HEK293 (cell line): ENCODE data around the gene ARMC2.

ENCODE experiments used
- KLF10 ChIP-seq: fragments of 450-650 bp; IDR thresholded peaks from 2 replicates; pipeline ENCODE4 v1.5.1; 2018; ENCODE audit warnings: missing biosample characterization, mild to moderate bottlenecking, missing genetic modification characterization
- MYNN ChIP-seq: fragments of 450-650 bp; formaldehyde crosslinking; IDR thresholded peaks from 2 replicates; pipeline ENCODE4 v1.5.1; 2016; ENCODE audit warnings: missing biosample characterization, missing genetic modification characterization, borderline replicate concordance
- OSR2 ChIP-seq: fragments of 450-650 bp; formaldehyde crosslinking; IDR thresholded peaks from 2 replicates; pipeline ENCODE4 v1.5.1; 2016; ENCODE audit warnings: missing biosample characterization, missing genetic modification characterization
- OVOL3 ChIP-seq: fragments of 450-650 bp; formaldehyde crosslinking; IDR thresholded peaks from 2 replicates; pipeline ENCODE4 v1.5.1; 2016; ENCODE audit warnings: missing biosample characterization, missing genetic modification characterization
- PRDM4 ChIP-seq: fragments of 450-650 bp; formaldehyde crosslinking; IDR thresholded peaks from 2 replicates; pipeline ENCODE4 v1.5.1; 2017; ENCODE audit warnings: missing biosample characterization, missing genetic modification characterization
- SP7 ChIP-seq: fragments of 450-650 bp; formaldehyde crosslinking; IDR thresholded peaks from 2 replicates; pipeline ENCODE4 v1.5.1; 2016; ENCODE audit warnings: missing biosample characterization, missing genetic modification characterization
- YY2 ChIP-seq: fragments of 450-650 bp; formaldehyde crosslinking; IDR thresholded peaks from 2 replicates; pipeline ENCODE4 v1.5.1; 2016; ENCODE audit warnings: missing biosample characterization, missing genetic modification characterization
- ZBTB1 ChIP-seq: fragments of 450-650 bp; formaldehyde crosslinking; IDR thresholded peaks from 2 replicates; pipeline ENCODE4 v1.5.1; 2016; ENCODE audit warnings: missing biosample characterization, missing genetic modification characterization
- ZBTB17 ChIP-seq: fragments of 450-650 bp; formaldehyde crosslinking; IDR thresholded peaks from 2 replicates; pipeline ENCODE4 v1.5.1; 2016; ENCODE audit warnings: missing biosample characterization, missing genetic modification characterization
- ZBTB21 ChIP-seq: fragments of 450-650 bp; formaldehyde crosslinking; IDR thresholded peaks from 2 replicates; pipeline ENCODE4 v1.5.1; 2017; ENCODE audit warnings: missing biosample characterization, missing genetic modification characterization
- ZFP3 ChIP-seq: fragments of 450-650 bp; formaldehyde crosslinking; IDR thresholded peaks from 2 replicates; pipeline ENCODE4 v1.5.1; 2016; ENCODE audit warnings: low read depth, missing biosample characterization, missing genetic modification characterization
- ZNF24 ChIP-seq: fragments of 450-650 bp; formaldehyde crosslinking; IDR thresholded peaks from 2 replicates; pipeline ENCODE4 v1.5.1; 2016; ENCODE audit warnings: missing biosample characterization, missing genetic modification characterization
- ZNF335 ChIP-seq: fragments of 450-650 bp; formaldehyde crosslinking; conservative IDR thresholded peaks from 2 replicates; pipeline ENCODE4 v1.5.1; 2016; ENCODE audit warnings: missing biosample characterization, missing genetic modification characterization
- ZNF354C ChIP-seq: fragments of 450-650 bp; formaldehyde crosslinking; IDR thresholded peaks from 2 replicates; pipeline ENCODE4 v1.5.1; 2016; ENCODE audit warnings: missing biosample characterization, missing genetic modification characterization, low read depth, borderline replicate concordance
- ZNF366 ChIP-seq: fragments of 450-650 bp; formaldehyde crosslinking; conservative IDR thresholded peaks from 2 replicates; pipeline ENCODE4 v1.5.1; 2016; ENCODE audit warnings: missing biosample characterization, missing genetic modification characterization
- ZNF518A ChIP-seq: fragments of 450-650 bp; formaldehyde crosslinking; conservative IDR thresholded peaks from 2 replicates; pipeline ENCODE4 v1.5.1; 2016; ENCODE audit warnings: low read depth, missing biosample characterization, missing genetic modification characterization
- ZNF530 ChIP-seq: fragments of 450-650 bp; formaldehyde crosslinking; IDR thresholded peaks from 2 replicates; pipeline ENCODE4 v1.5.1; 2016; ENCODE audit warnings: low read depth, missing biosample characterization, missing genetic modification characterization
- ZNF549 ChIP-seq: fragments of 450-650 bp; IDR thresholded peaks from 2 replicates; pipeline ENCODE4 v1.5.1; 2018; ENCODE audit warnings: missing biosample characterization, missing genetic modification characterization, mild to moderate bottlenecking, inconsistent platforms, moderate library complexity
- ZNF561 ChIP-seq: fragments of 450-650 bp; IDR thresholded peaks from 2 replicates; pipeline ENCODE4 v1.5.1; 2018; ENCODE audit warnings: missing biosample characterization, missing genetic modification characterization, borderline replicate concordance
- ZNF600 ChIP-seq: fragments of 450-650 bp; formaldehyde crosslinking; IDR thresholded peaks from 2 replicates; pipeline ENCODE4 v1.5.1; 2016; ENCODE audit warnings: missing biosample characterization, missing genetic modification characterization
- ZNF610 ChIP-seq: fragments of 450-650 bp; formaldehyde crosslinking; IDR thresholded peaks from 2 replicates; pipeline ENCODE4 v1.5.1; 2016; ENCODE audit warnings: missing biosample characterization, missing genetic modification characterization, borderline replicate concordance
- ZNF677 ChIP-seq: fragments of 450-650 bp; IDR thresholded peaks from 2 replicates; pipeline ENCODE4 v1.5.0; 2018; ENCODE audit warnings: missing biosample characterization, mild to moderate bottlenecking, missing genetic modification characterization, moderate library complexity
- ZNF791 ChIP-seq: fragments of 450-650 bp; formaldehyde crosslinking; IDR thresholded peaks from 2 replicates; pipeline ENCODE4 v1.5.1; 2016; ENCODE audit warnings: missing biosample characterization, missing genetic modification characterization
- ZSCAN18 ChIP-seq: fragments of 450-650 bp; formaldehyde crosslinking; IDR thresholded peaks from 2 replicates; pipeline ENCODE4 v1.5.1; 2016; ENCODE audit warnings: missing biosample characterization, missing genetic modification characterization
- TF ChIP-seq, protein P1 (sequence below): fragments of 450-650 bp; formaldehyde crosslinking; conservative IDR thresholded peaks from 2 replicates; pipeline ENCODE4 v1.5.1; 2016; ENCODE audit warnings: low read depth, missing biosample characterization, missing genetic modification characterization
- TF ChIP-seq, protein P2 (sequence below): fragments of 450-650 bp; formaldehyde crosslinking; IDR thresholded peaks from 2 replicates; pipeline ENCODE4 v1.5.1; 2016; ENCODE audit warnings: missing biosample characterization, missing genetic modification characterization

The ARMC2 gene

DNA sequence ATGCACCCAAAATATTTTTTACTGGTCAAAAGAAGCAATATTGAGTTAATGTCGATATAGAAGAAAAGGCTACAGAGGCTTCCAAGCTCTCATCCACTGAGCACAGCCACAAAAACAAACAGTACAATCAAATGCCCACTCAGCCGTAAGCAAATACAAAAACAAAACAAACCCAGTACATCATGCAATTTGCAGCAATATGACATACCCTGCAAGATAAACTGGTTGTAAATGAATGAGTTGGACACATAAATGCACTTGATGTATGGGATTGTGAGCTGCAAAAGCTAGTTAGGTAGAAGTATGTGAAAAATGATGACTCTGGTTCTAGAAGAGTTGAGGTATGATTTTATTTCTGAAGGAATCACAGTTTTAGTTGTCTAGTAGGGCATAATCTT, 162.5 kb downstream of the ARMC2 start (continued):
- TF ChIP-seq ZNF354C (tag by site-specific recombination) (no peak), ZNF24 (tag by site-specific recombination) (peak; percentile 82; the same call in 1 of the 2 replicates), ZNF791 (tag by site-specific recombination) (no peak), ZNF530 (tag by site-specific recombination) (no peak), ZFP3 (tag by site-specific recombination) (no peak), YY2 (tag by site-specific recombination) (no peak), ZNF335 (tag by site-specific recombination) (no peak), ZBTB21 (peak; percentile 43; the same call in 1 of the 2 replicates), SP7 (tag by site-specific recombination) (peak; percentile 87), ZNF677 (tag by site-specific recombination) (no peak), ZNF561 (0 out of 2 replicates have a peak, but pooled peaks have one; percentile 21), ZNF549 (tag by site-specific recombination) (no peak), ZBTB17 (tag by site-specific recombination) (peak; percentile 82), ZSCAN18 (tag by site-specific recombination) (no peak), OSR2 (peak; percentile 78), ZNF518A (tag by site-specific recombination) (0 out of 2 replicates have a peak, but pooled peaks have one; percentile 25), ZNF366 (0 out of 2 replicates have a peak, but pooled peaks have one; percentile 50), ZNF600 (tag by site-specific recombination) (peak; percentile 89), ZBTB1 (tag by site-specific recombination) (no peak), KLF10 (no peak), OVOL3 (tag by site-specific recombination) (peak; percentile 41; the same call in 1 of the 2 replicates), PRDM4 (tag by site-specific recombination) (peak; percentile 43; the same call in 1 of the 2 replicates), ZNF610 (tag by site-specific recombination) (peak; percentile 45; the same call in 1 of the 2 replicates), MYNN (tag by site-specific recombination) (no peak)
- TF ChIP-seq, protein P1, sequence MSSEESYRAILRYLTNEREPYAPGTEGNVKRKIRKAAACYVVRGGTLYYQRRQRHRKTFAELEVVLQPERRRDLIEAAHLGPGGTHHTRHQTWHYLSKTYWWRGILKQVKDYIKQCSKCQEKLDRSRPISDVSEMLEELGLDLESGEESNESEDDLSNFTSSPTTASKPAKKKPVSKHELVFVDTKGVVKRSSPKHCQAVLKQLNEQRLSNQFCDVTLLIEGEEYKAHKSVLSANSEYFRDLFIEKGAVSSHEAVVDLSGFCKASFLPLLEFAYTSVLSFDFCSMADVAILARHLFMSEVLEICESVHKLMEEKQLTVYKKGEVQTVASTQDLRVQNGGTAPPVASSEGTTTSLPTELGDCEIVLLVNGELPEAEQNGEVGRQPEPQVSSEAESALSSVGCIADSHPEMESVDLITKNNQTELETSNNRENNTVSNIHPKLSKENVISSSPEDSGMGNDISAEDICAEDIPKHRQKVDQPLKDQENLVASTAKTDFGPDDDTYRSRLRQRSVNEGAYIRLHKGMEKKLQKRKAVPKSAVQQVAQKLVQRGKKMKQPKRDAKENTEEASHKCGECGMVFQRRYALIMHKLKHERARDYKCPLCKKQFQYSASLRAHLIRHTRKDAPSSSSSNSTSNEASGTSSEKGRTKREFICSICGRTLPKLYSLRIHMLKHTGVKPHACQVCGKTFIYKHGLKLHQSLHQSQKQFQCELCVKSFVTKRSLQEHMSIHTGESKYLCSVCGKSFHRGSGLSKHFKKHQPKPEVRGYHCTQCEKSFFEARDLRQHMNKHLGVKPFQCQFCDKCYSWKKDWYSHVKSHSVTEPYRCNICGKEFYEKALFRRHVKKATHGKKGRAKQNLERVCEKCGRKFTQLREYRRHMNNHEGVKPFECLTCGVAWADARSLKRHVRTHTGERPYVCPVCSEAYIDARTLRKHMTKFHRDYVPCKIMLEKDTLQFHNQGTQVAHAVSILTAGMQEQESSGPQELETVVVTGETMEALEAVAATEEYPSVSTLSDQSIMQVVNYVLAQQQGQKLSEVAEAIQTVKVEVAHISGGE (tag by site-specific recombination) = no peak
- TF ChIP-seq, protein P2, sequence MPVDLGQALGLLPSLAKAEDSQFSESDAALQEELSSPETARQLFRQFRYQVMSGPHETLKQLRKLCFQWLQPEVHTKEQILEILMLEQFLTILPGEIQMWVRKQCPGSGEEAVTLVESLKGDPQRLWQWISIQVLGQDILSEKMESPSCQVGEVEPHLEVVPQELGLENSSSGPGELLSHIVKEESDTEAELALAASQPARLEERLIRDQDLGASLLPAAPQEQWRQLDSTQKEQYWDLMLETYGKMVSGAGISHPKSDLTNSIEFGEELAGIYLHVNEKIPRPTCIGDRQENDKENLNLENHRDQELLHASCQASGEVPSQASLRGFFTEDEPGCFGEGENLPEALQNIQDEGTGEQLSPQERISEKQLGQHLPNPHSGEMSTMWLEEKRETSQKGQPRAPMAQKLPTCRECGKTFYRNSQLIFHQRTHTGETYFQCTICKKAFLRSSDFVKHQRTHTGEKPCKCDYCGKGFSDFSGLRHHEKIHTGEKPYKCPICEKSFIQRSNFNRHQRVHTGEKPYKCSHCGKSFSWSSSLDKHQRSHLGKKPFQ (tag by site-specific recombination) = 0 out of 2 replicates have a peak, but pooled peaks have one; percentile 14
